NB4 (cell line): ENCODE results near the gene LIME1.
A peak's percentile ranks its signal among the peaks of the same experiment; 100 is the strongest.

Experiments
- DNase-seq: peaks from one replicate; pipeline ENCODE4 v3.0.0; 2010; ENCODE audit warnings: low read depth
- H3K4me3 ChIP-seq: one replicate; pipeline ENCODE4 v1.5.1; 2011; ENCODE audit warnings: mild to moderate bottlenecking, low read depth, low read length, moderate library complexity
- MYC ChIP-seq: IDR thresholded peaks from 2 replicates; pipeline ENCODE4 v1.6.1; 2011; ENCODE audit warnings: low read depth, low read length
- POLR2A ChIP-seq: IDR thresholded peaks from 2 replicates; pipeline ENCODE4 v1.6.1; 2011; ENCODE audit warnings: mild to moderate bottlenecking; ENCODE audit not compliant: insufficient read length; ENCODE audit errors: extremely low read depth
- TF ChIP-seq, protein P1 (sequence below): IDR thresholded peaks from 2 replicates; pipeline ENCODE4 v1.6.1; 2011; ENCODE audit warnings: low read depth, low read length
- TF ChIP-seq, protein P2 (sequence below): IDR thresholded peaks from one replicate; pipeline ENCODE4 v1.5.1; 2012; ENCODE audit warnings: low read depth, low read length

Gene LIME1

DNA sequence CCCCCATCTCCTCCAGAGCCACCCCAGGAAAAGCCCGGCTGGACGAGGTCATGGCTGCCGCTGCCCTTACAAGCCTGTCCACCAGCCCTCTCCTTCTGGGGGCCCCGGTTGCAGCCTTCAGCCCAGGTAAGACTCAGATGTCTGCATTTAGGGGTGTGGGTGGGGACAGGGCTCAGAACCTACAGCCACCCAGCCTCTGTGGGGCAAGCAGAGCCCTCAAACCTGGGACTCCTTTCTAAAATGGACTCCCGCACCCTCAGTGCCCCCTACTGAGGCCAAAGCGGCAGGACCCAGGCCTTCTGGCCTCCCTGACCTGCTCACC, 4.9 kb downstream of the LIME1 start:
- TF ChIP-seq, protein P1, sequence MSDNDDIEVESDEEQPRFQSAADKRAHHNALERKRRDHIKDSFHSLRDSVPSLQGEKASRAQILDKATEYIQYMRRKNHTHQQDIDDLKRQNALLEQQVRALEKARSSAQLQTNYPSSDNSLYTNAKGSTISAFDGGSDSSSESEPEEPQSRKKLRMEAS, result no peak
- TF ChIP-seq, protein P2, sequence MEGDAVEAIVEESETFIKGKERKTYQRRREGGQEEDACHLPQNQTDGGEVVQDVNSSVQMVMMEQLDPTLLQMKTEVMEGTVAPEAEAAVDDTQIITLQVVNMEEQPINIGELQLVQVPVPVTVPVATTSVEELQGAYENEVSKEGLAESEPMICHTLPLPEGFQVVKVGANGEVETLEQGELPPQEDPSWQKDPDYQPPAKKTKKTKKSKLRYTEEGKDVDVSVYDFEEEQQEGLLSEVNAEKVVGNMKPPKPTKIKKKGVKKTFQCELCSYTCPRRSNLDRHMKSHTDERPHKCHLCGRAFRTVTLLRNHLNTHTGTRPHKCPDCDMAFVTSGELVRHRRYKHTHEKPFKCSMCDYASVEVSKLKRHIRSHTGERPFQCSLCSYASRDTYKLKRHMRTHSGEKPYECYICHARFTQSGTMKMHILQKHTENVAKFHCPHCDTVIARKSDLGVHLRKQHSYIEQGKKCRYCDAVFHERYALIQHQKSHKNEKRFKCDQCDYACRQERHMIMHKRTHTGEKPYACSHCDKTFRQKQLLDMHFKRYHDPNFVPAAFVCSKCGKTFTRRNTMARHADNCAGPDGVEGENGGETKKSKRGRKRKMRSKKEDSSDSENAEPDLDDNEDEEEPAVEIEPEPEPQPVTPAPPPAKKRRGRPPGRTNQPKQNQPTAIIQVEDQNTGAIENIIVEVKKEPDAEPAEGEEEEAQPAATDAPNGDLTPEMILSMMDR, result no peak
- TF ChIP-seq POLR2A (no peak), MYC (no peak)
- no peak for DNase-seq
- peak overlapping the region; percentile 74 for H3K4me3 ChIP-seq

DNA sequence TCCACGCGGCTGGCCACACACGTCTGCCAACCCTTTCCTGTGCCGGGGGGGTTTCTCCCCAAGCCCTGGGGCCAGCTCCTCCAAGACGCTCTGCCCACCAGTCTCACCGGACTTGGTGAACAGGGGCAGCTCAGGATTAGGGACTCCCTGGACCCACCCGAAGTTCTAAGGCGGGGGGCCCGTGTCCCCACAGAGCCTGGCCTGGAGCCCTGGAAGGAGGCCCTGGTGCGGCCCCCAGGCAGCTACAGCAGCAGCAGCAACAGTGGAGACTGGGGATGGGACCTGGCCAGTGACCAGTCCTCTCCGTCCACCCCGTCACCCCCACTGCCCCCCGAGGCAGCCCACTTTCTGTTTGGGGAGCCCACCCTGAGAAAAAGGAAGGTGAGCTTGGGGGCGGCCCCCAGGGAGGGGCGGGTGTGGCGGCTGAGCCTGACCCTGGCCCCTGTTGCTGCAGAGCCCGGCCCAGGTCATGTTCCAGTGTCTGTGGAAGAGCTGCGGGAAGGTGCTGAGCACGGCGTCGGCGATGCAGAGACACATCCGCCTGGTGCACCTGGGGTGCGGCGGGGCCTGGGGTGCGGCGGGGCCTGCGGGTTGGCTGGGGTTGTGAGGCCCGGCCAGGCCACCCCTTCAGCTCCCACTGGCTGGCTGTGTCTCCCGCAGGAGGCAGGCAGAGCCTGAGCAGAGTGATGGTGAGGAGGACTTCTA, 5.4 kb downstream of the LIME1 start:
- TF ChIP-seq, protein P1, result no peak
- no peak for TF ChIP-seq MYC
- TF ChIP-seq, protein P2, result no peak
- TF ChIP-seq POLR2A, result no peak
- DNase-seq, result no peak
- H3K4me3 ChIP-seq, result peak overlapping the region; percentile 74

DNA sequence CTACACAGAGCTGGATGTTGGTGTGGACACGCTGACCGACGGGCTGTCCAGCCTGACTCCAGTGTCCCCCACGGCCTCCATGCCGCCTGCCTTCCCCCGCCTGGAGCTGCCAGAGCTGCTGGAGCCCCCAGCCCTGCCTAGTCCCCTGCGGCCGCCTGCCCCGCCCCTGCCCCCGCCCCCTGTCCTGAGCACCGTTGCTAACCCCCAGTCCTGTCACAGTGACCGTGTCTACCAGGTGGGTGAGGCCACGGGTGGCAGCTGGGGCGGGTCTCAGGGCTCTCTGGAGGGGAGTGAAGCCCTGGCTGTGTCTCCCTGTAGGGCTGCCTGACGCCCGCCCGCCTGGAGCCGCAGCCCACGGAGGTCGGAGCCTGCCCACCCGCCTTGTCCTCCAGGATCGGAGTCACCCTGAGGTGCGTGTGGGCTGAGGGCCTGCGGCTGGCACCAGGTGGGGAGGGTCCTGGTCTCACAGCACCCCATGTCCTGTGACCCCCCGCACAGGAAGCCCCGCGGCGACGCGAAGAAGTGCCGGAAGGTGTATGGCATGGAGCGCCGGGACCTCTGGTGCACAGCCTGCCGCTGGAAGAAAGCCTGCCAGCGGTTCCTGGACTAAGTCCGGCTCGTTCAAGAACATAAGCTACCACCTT, 6.0 kb downstream of the LIME1 start:
- DNase-seq, result no peak
- H3K4me3 ChIP-seq, result no peak overlapping the region
- TF ChIP-seq, protein P1, result no peak
- TF ChIP-seq MYC, result no peak
- TF ChIP-seq, protein P2, result no peak
- TF ChIP-seq POLR2A, result no peak

DNA sequence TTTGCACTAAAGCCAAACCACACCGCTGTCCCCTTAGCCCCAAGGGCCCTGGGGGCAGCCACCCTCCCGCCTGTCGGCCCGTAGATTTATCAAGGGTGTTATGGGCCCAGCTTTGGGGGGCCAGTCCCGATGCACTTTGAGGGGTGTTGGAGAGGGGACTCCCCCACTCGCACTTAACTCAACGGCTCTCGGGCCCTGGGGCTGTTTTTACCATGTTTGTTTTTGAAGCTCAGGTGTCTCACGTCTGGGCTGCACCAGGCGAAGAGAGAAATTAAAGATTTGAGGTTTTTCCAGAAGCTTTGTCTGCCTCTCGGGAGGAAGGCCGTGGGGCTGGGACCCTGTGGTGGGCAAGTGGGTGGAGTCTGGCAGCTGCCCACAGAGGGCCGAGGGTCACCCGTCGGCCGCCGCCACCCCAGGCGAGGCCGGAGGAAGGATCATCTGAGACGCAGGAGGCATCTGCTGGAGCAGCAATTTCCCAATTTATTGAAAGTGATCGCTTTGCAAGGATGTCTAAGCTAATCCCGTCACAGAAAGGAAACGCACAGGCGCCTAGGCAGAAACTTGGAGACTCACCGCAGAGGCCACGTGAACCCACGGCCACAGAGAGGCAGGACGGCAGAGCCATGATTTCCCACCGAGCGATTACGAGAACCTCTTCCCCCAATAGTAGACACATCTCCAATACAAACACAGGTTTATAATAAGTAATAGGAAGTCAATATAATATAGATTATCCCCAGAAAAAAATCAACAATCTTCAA, 6.9 kb downstream of the LIME1 start:
- DNase-seq, result no peak
- H3K4me3 ChIP-seq, result no peak overlapping the region
- no peak for TF ChIP-seq POLR2A
- TF ChIP-seq, protein P2, result no peak
- no peak for TF ChIP-seq MYC
- TF ChIP-seq, protein P1, result no peak

DNA sequence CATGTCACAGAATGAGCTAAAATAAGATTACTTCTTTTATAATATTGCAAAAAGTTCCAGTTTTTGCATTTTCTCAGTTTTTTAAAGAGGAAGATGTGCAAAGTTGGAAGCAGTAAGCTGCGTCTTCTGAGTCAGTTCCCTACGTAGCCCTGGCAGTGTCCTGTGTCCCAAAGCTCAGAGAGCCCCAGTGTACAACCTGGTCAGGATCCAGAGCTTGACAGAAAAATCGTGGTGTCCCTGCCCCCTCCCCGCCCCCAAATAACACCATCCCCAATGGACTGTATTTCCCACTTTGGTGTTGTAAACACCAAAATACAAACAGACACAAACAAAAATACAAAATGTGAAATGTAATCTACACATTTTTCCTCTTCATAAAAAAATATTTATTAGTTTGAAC, 7.7 kb downstream of the LIME1 start:
- TF ChIP-seq POLR2A, result no peak
- TF ChIP-seq, protein P2, result no peak
- TF ChIP-seq, protein P1, result no peak
- TF ChIP-seq MYC, result no peak
- H3K4me3 ChIP-seq, result no peak overlapping the region

More for the DNA sequence above, 7.7 kb downstream of the LIME1 start:
- no peak for DNase-seq
